ENCODE data around the gene ADGB. TPM values are rescaled to one million over a fixed set of nuclear protein-coding genes. Genes with fewer than 3 reads are reported as not detected.
A peak's percentile ranks its signal among the peaks of the same experiment; 100 is the strongest.

The ADGB gene
- total RNA-seq, 4 donors from 2014 or later = 0.19 TPM; not detected in 3

GRCh38 chr6:146856296-146856695 lies 257.5 kb downstream of the ADGB start:
- Histone ChIP-seq H3K4me1 (peaks cover 0 to 12% (median 3%) of the 10 kb centered on the region in 3 donors), H3K36me3 (no peaks in the 10 kb centered on the region), H3K9me3 (no peaks in the 10 kb centered on the region), H3K27me3 (no peaks in the 10 kb centered on the region), H3K27ac (no peak overlapping the region), H3K4me3 (no peak overlapping the region)
- WGBS, 2 donors = 69 to 75% methylated on average over 5 to 7 of the region's 7 CpGs
- no peak for TF ChIP-seq POLR2A (IDR thresholded peaks at IDR 0.05)
- TF ChIP-seq CTCF (IDR thresholded peaks at IDR 0.05) = no peak
- intact Hi-C loops (cut with DNase I) = loop anchor here (5.0 kb wide), 1 partner anchor 426 kb away; no protein-coding TSS in a partner anchor
- DNase-seq = no peak

GRCh38 chr6:146857180-146857979 lies 258.6 kb downstream of the ADGB start:
- DNase-seq = no peak
- Histone ChIP-seq H3K4me1 (peaks cover 0 to 12% (median 3%) of the 10 kb centered on the region in 3 donors), H3K9me3 (no peaks in the 10 kb centered on the region), H3K27ac (peak overlapping the region; percentile 13 to 70 (median 28)), H3K4me3 (peak overlapping the region in 3 of 4 donors; percentile 26 to 54 (median 32)), H3K36me3 (no peaks in the 10 kb centered on the region), H3K27me3 (no peaks in the 10 kb centered on the region)
- TF ChIP-seq POLR2A (IDR thresholded peaks at IDR 0.05) (no peak), CTCF (IDR thresholded peaks at IDR 0.05) (peak; percentile 94 to 99 (median 96))
- WGBS, 2 donors = 27 to 32% methylated on average over 15 to 20 of the region's 27 CpGs
- intact Hi-C loops (cut with DNase I) = loop anchor here (5.0 kb wide), 1 partner anchor 425 kb away; no protein-coding TSS in a partner anchor

- Histone ChIP-seq H3K9me3 (no peaks in the 10 kb centered on the region), H3K27ac (peak overlapping the region; percentile 13 to 70 (median 28)), H3K4me1 (peaks cover 0 to 12% (median 3%) of the 10 kb centered on the region in 3 donors), H3K27me3 (no peaks in the 10 kb centered on the region), H3K36me3 (no peaks in the 10 kb centered on the region), H3K4me3 (peak overlapping the region in 3 of 4 donors; percentile 26 to 54 (median 32))
- WGBS, 2 donors = 62% methylated on average over 5 of the region's 5 CpGs
- intact Hi-C loops (cut with DNase I) = loop anchor here (5.0 kb wide), 1 partner anchor 424 kb away; no protein-coding TSS in a partner anchor
- no peak for TF ChIP-seq POLR2A (IDR thresholded peaks at IDR 0.05)
- no peak for TF ChIP-seq CTCF (IDR thresholded peaks at IDR 0.05)
- no peak for DNase-seq
Observed at GRCh38 chr6:146857980-146858347, 259.2 kb downstream of the ADGB start.

GRCh38 chr6:146859206-146859605 lies 260.4 kb downstream of the ADGB start:
- intact Hi-C loops (cut with DNase I) = loop anchor here (5.0 kb wide), 1 partner anchor 423 kb away; no protein-coding TSS in a partner anchor

More at GRCh38 chr6:146859206-146859605, 260.4 kb downstream of the ADGB start:
- no peaks in the 10 kb centered on the region for H3K9me3 ChIP-seq
- DNase-seq = no peak
- no peaks in the 10 kb centered on the region for H3K27me3 ChIP-seq
- H3K4me1 ChIP-seq = peaks cover 0 to 12% (median 3%) of the 10 kb centered on the region in 3 donors
- H3K4me3 ChIP-seq = no peak overlapping the region
- H3K36me3 ChIP-seq = no peaks in the 10 kb centered on the region
- WGBS, 2 donors = 93% methylated on average over 4 of the region's 4 CpGs
- H3K27ac ChIP-seq = no peak overlapping the region
- TF ChIP-seq CTCF (IDR thresholded peaks at IDR 0.05) = no peak
- TF ChIP-seq POLR2A (IDR thresholded peaks at IDR 0.05) = no peak

All from esophagus squamous epithelium (tissue), 5 donors.